ENCODE results near the gene HMCN1. TPM values are rescaled to one million over a fixed set of nuclear protein-coding genes. Genes with fewer than 3 reads are reported as not detected.

Gene HMCN1
- total RNA-seq, 1 donor from 2014 or later: 22.2 TPM

DNA sequence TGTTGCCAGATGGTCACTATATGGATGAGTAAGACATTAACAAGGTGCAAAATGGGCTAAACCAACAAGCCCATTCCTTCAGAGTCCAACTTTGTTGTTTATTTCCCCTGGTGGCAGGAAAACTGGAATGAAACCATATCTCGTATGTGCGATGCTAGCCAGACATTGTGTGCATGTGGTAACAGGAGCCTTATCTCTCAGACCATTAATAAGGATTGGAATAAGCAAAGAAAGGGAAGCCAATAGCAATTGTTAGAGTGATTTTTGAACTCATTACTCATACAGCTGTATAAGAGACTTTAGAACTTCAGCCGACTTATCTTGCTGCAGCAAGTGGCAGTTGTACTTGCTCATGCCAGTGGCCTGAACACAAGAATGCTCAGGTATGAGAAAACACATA, 30.0 kb upstream of the HMCN1 start:
- Mint-ChIP-seq H3K4me1 (ENCODE audit: unreplicated experiment) (no peaks in the 10 kb centered on the region), H3K36me3 (ENCODE audit: low read depth, unreplicated experiment) (peaks cover 9% of the 10 kb centered on the region), H3K4me3 (ENCODE audit: unreplicated experiment) (no peak overlapping the region), H3K27me3 (ENCODE audit: unreplicated experiment) (no peaks in the 10 kb centered on the region), H3K27ac (ENCODE audit: unreplicated experiment) (no peak overlapping the region), H3K9me3 (ENCODE audit: unreplicated experiment) (no peaks in the 10 kb centered on the region)
- no peak for DNase-seq (ENCODE audit: low spot score)
- TF ChIP-seq, protein P1, sequence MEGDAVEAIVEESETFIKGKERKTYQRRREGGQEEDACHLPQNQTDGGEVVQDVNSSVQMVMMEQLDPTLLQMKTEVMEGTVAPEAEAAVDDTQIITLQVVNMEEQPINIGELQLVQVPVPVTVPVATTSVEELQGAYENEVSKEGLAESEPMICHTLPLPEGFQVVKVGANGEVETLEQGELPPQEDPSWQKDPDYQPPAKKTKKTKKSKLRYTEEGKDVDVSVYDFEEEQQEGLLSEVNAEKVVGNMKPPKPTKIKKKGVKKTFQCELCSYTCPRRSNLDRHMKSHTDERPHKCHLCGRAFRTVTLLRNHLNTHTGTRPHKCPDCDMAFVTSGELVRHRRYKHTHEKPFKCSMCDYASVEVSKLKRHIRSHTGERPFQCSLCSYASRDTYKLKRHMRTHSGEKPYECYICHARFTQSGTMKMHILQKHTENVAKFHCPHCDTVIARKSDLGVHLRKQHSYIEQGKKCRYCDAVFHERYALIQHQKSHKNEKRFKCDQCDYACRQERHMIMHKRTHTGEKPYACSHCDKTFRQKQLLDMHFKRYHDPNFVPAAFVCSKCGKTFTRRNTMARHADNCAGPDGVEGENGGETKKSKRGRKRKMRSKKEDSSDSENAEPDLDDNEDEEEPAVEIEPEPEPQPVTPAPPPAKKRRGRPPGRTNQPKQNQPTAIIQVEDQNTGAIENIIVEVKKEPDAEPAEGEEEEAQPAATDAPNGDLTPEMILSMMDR (IDR thresholded peaks at IDR 0.05; ENCODE audit: unreplicated experiment): no peak

DNA sequence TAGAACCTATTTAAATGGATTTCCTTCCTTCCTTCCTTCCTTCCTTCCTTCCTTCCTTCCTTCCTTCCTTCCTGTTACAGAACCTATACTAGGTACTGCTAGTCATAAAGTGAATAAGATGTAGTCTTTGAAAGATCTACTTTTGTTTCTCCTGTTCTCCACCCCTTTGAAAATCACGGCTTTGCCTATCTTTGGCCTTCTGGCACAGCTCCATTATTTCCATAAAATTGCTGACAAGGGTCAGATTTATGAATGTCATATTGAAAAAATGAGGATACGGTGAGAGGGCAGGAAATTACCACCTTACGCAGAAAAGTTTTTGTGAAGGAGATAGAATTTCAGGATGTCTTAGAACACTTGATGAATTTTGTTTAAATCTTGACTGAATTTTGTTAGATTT, 18.1 kb upstream of the HMCN1 start:
- Mint-ChIP-seq H3K27ac (ENCODE audit: unreplicated experiment) (peak overlapping the region; percentile 24), H3K4me1 (ENCODE audit: unreplicated experiment) (no peaks in the 10 kb centered on the region), H3K9me3 (ENCODE audit: unreplicated experiment) (no peaks in the 10 kb centered on the region), H3K36me3 (ENCODE audit: low read depth, unreplicated experiment) (no peaks in the 10 kb centered on the region), H3K27me3 (ENCODE audit: unreplicated experiment) (peaks cover 2% of the 10 kb centered on the region), H3K4me3 (ENCODE audit: unreplicated experiment) (no peak overlapping the region)
- TF ChIP-seq, protein P1 (IDR thresholded peaks at IDR 0.05; ENCODE audit: unreplicated experiment): no peak
- DNase-seq (ENCODE audit: low spot score): no peak

DNA sequence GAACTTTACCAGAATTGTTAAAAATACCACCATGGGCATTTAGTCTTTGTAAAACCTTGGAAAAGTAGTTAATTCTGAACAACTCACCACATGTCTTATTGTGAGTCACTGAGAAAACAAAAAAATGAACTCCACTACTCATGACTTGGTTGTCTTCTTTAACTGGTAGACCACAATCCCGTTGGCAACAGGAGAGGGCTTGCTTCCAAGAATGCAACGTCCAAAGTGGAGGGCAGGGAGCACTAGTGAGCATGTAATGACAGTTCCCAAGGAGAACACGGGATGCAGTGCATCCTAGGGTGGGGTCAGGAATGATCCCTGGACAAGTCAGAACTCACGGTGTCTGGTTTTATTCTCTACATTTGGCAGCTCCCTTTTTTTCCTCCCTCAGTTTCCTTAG, 15.2 kb upstream of the HMCN1 start:
- H3K4me3 Mint-ChIP-seq (ENCODE audit: unreplicated experiment): no peak overlapping the region
- no peaks in the 10 kb centered on the region for H3K4me1 Mint-ChIP-seq (ENCODE audit: unreplicated experiment)
- TF ChIP-seq, protein P1 (IDR thresholded peaks at IDR 0.05; ENCODE audit: unreplicated experiment): peak; percentile 25
- peaks cover 2% of the 10 kb centered on the region for H3K27me3 Mint-ChIP-seq (ENCODE audit: unreplicated experiment)
- peak; percentile 24 for DNase-seq (ENCODE audit: low spot score)
- H3K36me3 Mint-ChIP-seq (ENCODE audit: low read depth, unreplicated experiment): no peaks in the 10 kb centered on the region
- H3K9me3 Mint-ChIP-seq (ENCODE audit: unreplicated experiment): no peaks in the 10 kb centered on the region
- no peak overlapping the region for H3K27ac Mint-ChIP-seq (ENCODE audit: unreplicated experiment)

DNA sequence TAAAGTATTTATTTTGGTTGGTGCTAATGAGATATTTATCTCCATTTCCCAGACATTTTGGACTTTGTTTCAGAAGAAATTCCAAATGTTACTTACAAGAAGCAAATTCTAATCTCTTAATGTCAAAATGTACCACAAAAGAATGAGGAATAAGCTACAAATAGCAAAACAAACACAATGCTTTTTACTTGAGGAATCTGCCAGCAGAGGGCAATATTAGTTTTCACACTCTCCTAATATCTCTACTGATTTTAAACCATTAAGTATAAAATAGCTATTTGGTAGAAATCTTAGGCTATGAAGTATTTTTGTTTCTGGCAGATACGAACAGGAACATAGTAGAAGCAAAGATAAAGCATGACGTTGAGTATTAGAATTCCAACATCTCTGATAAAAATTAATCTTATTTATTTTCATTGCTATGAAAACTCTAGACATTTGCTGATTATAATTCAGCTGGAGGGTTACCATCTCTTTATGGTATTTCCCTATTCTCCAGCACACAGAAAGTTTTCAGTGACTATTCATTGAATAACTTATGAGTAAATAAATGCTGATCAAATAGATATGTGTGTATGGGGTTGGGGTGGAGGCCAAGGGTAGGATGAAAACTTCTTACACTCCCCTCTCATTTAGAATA, 13.4 kb upstream of the HMCN1 start:
- Mint-ChIP-seq H3K27ac (ENCODE audit: unreplicated experiment) (no peak overlapping the region), H3K9me3 (ENCODE audit: unreplicated experiment) (no peaks in the 10 kb centered on the region), H3K27me3 (ENCODE audit: unreplicated experiment) (peaks cover 2% of the 10 kb centered on the region), H3K4me1 (ENCODE audit: unreplicated experiment) (no peaks in the 10 kb centered on the region), H3K36me3 (ENCODE audit: low read depth, unreplicated experiment) (no peaks in the 10 kb centered on the region), H3K4me3 (ENCODE audit: unreplicated experiment) (no peak overlapping the region)
- TF ChIP-seq, protein P1 (IDR thresholded peaks at IDR 0.05; ENCODE audit: unreplicated experiment): peak; percentile 40
- DNase-seq (ENCODE audit: low spot score): no peak

DNA sequence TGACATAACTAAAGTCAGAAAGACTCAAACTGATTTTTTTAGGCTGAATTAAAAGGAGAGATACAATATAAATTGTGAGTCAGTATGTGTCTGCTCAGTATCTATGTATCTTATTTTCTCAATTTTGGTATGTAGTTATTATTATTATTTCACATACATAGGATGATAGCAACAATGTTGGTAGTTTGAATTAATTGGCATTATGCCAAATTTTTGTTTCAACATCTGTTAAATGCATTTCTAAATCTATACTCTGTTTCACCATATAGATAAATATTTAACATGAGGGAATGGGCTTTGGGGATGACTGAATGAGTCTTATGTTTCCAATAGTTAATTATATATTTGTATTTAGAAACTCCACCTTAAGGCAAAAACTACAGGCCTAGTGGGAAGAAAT, 12.6 kb upstream of the HMCN1 start:
- no peak for DNase-seq (ENCODE audit: low spot score)
- TF ChIP-seq, protein P1 (IDR thresholded peaks at IDR 0.05; ENCODE audit: unreplicated experiment): no peak
- no peaks in the 10 kb centered on the region for H3K4me1 Mint-ChIP-seq (ENCODE audit: unreplicated experiment)

More for the DNA sequence above, 12.6 kb upstream of the HMCN1 start:
- no peaks in the 10 kb centered on the region for H3K9me3 Mint-ChIP-seq (ENCODE audit: unreplicated experiment)
- no peak overlapping the region for H3K27ac Mint-ChIP-seq (ENCODE audit: unreplicated experiment)
- H3K36me3 Mint-ChIP-seq (ENCODE audit: low read depth, unreplicated experiment): no peaks in the 10 kb centered on the region
- H3K4me3 Mint-ChIP-seq (ENCODE audit: unreplicated experiment): no peak overlapping the region
- peaks cover 2% of the 10 kb centered on the region for H3K27me3 Mint-ChIP-seq (ENCODE audit: unreplicated experiment)

Data from endothelial cell (in vitro differentiated cells).